ENCODE data around the gene TRIM75.
"Not testable (repeated sequence)": the region's sequence is repeated elsewhere in the genome, so short reads cannot be mapped to it uniquely, and the experiment has no call there.

TRIM75 gene

DNA sequence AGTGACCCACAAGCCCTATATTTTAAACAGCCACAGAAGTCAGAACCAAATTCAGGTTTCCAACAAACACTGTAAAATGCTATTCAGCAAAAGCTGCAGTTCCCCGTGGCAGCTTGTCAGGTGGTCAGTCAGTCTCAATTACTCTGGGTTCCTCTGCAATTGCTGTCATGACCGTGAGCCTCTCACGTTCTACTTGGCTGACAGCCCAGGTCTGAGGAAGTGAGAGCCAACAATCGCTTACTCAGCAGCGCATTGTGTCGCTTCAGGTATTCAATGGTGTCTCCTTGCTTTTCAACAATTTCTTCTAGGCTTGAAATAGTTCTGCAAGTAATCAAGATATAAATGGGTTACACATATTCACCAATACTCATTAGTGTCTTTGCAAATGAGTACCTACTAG is 25.8 kb downstream of the TRIM75 start:
- no peak for DNase-seq

GRCh38 chr4:165084787-165085186 is 31.1 kb downstream of the TRIM75 start:
- DNase-seq = not testable (repeated sequence)

- no peak for DNase-seq
Observed at GRCh38 chr4:165085946-165086345, 32.3 kb downstream of the TRIM75 start.

- no peak for DNase-seq
Observed at GRCh38 chr4:165088366-165088765, 34.7 kb downstream of the TRIM75 start.

- DNase-seq = not testable (repeated sequence)
Observed at GRCh38 chr4:165092187-165092586, 38.5 kb downstream of the TRIM75 start.

- DNase-seq = no peak
Observed at GRCh38 chr4:165094873-165095272, 41.2 kb downstream of the TRIM75 start.

DNA sequence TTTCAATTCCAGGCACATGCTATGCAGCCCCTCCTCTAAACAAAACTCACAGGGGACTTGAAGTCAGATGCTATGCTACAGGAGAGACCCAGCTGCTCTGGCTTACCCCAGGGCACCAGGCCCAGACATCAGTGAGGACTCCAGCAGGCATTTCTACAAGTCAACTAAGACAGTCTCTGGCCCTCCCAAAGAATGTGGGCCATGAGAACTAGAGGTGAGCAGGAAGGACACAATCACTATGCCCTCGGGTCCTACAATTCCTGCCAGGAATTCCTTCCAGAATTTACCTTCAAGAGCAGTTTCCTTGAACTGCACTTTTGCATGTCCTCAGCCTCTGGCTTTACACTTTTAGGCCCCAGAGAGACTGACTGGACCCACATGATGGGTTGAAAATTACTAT is 41.6 kb downstream of the TRIM75 start:
- DNase-seq = no peak

DNA sequence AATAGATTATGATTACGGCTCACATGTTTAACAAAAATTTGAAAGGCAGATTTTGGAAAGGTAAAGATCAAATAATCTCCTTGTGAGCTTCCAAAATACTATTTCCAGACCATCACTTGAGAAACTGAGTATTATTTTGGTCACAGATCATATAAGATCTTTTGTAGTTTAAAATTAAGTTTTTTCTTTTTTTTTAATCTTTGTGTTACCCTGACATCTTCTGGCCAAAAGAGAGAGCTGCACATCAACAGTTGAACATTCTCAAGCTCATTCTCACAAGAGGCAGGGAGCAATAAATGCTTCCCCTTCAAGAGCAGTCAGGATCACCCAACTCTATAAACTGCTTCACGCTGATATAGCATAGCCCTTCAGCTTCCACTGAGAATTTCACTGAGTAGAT is 43.1 kb downstream of the TRIM75 start:
- no peak for DNase-seq

DNA sequence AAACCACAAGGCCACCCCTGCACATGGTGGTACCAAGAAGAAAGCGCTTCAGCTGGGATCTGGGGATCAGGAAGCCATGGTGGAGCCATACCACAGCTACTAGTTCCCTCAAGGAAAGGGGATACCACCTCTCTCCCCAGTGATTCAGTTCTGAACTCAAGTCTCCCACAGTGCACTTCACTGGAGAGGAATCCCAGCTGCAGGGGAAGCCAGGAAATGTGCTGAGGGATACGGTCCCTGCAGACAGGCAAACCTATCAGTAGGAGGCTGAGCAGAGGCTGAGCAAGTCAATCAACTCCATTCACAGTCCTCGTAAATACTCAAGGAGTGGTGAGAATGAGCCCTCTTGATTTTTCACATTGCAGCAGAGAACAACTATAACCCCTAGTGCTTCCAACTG is 48.0 kb downstream of the TRIM75 start:
- DNase-seq = no peak

- DNase-seq = no peak
Observed at GRCh38 chr4:165106518-165106917, 52.9 kb downstream of the TRIM75 start.
